ENCODE data around the gene SLC27A2. TPM values are rescaled to one million over a fixed set of nuclear protein-coding genes. Genes with fewer than 3 reads are reported as not detected.
"Not testable (repeated sequence)": the region's sequence is repeated elsewhere in the genome, so short reads cannot be mapped to it uniquely, and the experiment has no call there.

Gene SLC27A2
- total RNA-seq (26.5 TPM), polyA plus RNA-seq (ENCODE audit: insufficient read depth, low read depth, low replicate concordance) (31.2 TPM)
- long read RNA-seq, donor 1, transcript SLC27A2-201 (10 exons, 2,394 nt) = major isoform, 8 of 17 reads
- long read RNA-seq, donor 1, partial matches to known transcripts = 8 of 17 reads
- long read RNA-seq, donor 1, other reads (novel, unspliced or antisense) = 0 of 17 reads
- long read RNA-seq, donor 2, transcript SLC27A2-201 (10 exons, 2,394 nt) = major isoform, 15 of 27 reads
- long read RNA-seq, donor 2, partial matches to known transcripts = 12 of 27 reads
- long read RNA-seq, donor 2, other reads (novel, unspliced or antisense) = 0 of 27 reads
- long read RNA-seq, donor 3, transcript SLC27A2-201 (10 exons, 2,394 nt) = major isoform, 29 of 60 reads
- long read RNA-seq, donor 3, partial matches to known transcripts = 29 of 60 reads
- long read RNA-seq, donor 3, other reads (novel, unspliced or antisense) = 0 of 60 reads
- long read RNA-seq, donor 4, transcript SLC27A2-201 (10 exons, 2,394 nt) = major isoform, 14 of 14 reads
- long read RNA-seq, donor 4, partial matches to known transcripts = 0 of 14 reads
- long read RNA-seq, donor 4, other reads (novel, unspliced or antisense) = 0 of 14 reads
- long read RNA-seq, donor 5 = 0 reads
- long read RNA-seq, donor 6, transcript SLC27A2-201 (10 exons, 2,394 nt) = major isoform, 9 of 30 reads
- long read RNA-seq, donor 6, partial matches to known transcripts = 21 of 30 reads
- long read RNA-seq, donor 6, other reads (novel, unspliced or antisense) = 0 of 30 reads
- long read RNA-seq, donor 7, transcript SLC27A2-201 (10 exons, 2,394 nt) = major isoform, 37 of 43 reads
- long read RNA-seq, donor 7, partial matches to known transcripts = 3 of 43 reads
- long read RNA-seq, donor 7, other reads (novel, unspliced or antisense) = 2 of 43 reads
- long read RNA-seq, donor 8, partial matches to known transcripts = 8 of 12 reads
- long read RNA-seq, donor 8, other reads (novel, unspliced or antisense) = 0 of 12 reads
- long read RNA-seq, donor 9, transcript SLC27A2-201 (10 exons, 2,394 nt) = major isoform, 5 of 5 reads
- long read RNA-seq, donor 9, partial matches to known transcripts = 0 of 5 reads
- long read RNA-seq, donor 9, other reads (novel, unspliced or antisense) = 0 of 5 reads
- long read RNA-seq, donor 10, transcript SLC27A2-201 (10 exons, 2,394 nt) = major isoform, 8 of 31 reads
- long read RNA-seq, donor 10, partial matches to known transcripts = 23 of 31 reads
- long read RNA-seq, donor 10, other reads (novel, unspliced or antisense) = 0 of 31 reads

DNA sequence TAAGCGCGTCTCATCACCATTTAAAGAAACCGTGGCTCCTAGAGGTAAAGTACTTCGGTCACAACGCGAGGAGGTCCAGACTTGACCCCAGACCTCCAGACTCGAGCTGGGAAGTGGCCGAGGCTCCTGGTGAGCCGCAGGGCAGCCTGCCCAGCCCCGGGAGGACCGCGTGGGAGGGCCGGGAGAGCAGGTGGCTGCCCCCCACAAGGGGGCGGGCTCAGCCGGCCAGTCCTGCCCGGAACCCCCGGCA is at the start of gene SLC27A2:
SLC27A2 (plus strand) TSS at position 228 of the 250 bp plus-strand sequence. CDS start 232 bp downstream, outside the sequence.
- peak within 1 kb of the TSS; percentile 53 to 81 (median 60) for H3K4me3 ChIP-seq (ENCODE audit: low read length in 3 of 3)

DNA sequence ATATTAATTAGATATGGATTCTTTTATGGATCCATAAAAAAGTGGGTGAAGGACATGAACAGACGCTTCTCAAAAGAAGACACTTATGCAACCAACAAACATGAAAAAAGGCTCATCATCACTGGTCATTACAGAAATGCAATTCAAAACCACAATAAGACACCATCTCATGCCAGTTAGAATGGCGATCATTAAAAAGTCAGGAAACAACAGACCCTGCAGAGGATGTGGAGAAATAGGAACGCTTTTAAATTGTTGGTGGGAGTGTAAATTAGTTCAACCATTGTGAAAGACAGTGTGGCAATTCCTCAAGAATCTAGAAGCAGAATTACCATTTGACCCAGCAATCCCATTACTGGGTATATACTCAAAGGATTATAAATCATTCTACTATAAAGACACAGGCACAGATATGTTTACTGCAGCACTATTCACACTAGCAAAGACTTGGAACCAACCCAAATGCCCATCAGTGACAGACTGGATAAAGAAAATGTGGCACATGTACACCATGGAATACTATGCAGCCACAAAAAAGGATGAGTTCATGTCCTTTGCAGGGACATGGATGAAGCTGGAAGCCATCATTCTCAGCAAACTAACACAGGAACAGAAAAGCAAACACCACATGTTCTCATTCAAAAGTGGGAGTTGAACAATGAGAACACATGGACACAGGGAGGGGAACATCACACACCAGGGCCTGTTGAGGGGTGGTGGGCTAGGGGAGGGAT is 49.6 kb upstream of the SLC27A2 start:
- FAIRE-seq; intact Hi-C loops (cut with DNase I); H3K4me3 ChIP-seq (ENCODE audit: low read length in 3 of 3); H3K27me3 ChIP-seq (ENCODE audit: control insufficient read depth, insufficient read depth, low read length); H3K4me1 ChIP-seq (ENCODE audit: control insufficient read depth in 2 of 3, insufficient read depth in 2 of 3, low read depth in 1 of 3, low read length in 3 of 3); H3K36me3 ChIP-seq (ENCODE audit: control insufficient read depth in 2 of 3, insufficient read depth in 3 of 3, low read length in 3 of 3); H3K9ac ChIP-seq (ENCODE audit: low read length in 3 of 3); DNase-seq; H3K27ac ChIP-seq (ENCODE audit: low read depth in 2 of 2, low read length in 2 of 2); H3K9me3 ChIP-seq (ENCODE audit: control insufficient read depth in 2 of 3, insufficient read depth in 1 of 3, low read length in 3 of 3): not testable (repeated sequence)

More for the DNA sequence above, at the start of gene SLC27A2:
- H3K36me3 ChIP-seq (ENCODE audit: control insufficient read depth in 2 of 3, insufficient read depth in 3 of 3, low read length in 3 of 3) = no peaks in the 10 kb centered on the region
- no peaks in the 10 kb centered on the region for H3K9me3 ChIP-seq (ENCODE audit: control insufficient read depth in 2 of 3, insufficient read depth in 1 of 3, low read length in 3 of 3)
- H3K27ac ChIP-seq (ENCODE audit: low read depth in 2 of 2, low read length in 2 of 2) = peak within 1 kb of the TSS; percentile 59 to 79
- H3K4me1 ChIP-seq (ENCODE audit: control insufficient read depth in 2 of 3, insufficient read depth in 2 of 3, low read depth in 1 of 3, low read length in 3 of 3) = peaks cover 0 to 3% (median 0%) of the 10 kb centered on the region in 3 donors
- no peak for FAIRE-seq
- peak in 2 of 5 donors; percentile 65 to 71 for DNase-seq
- peaks cover 10% of the 10 kb centered on the region for H3K27me3 ChIP-seq (ENCODE audit: control insufficient read depth, insufficient read depth, low read length)
- TF ChIP-seq, protein P1, sequence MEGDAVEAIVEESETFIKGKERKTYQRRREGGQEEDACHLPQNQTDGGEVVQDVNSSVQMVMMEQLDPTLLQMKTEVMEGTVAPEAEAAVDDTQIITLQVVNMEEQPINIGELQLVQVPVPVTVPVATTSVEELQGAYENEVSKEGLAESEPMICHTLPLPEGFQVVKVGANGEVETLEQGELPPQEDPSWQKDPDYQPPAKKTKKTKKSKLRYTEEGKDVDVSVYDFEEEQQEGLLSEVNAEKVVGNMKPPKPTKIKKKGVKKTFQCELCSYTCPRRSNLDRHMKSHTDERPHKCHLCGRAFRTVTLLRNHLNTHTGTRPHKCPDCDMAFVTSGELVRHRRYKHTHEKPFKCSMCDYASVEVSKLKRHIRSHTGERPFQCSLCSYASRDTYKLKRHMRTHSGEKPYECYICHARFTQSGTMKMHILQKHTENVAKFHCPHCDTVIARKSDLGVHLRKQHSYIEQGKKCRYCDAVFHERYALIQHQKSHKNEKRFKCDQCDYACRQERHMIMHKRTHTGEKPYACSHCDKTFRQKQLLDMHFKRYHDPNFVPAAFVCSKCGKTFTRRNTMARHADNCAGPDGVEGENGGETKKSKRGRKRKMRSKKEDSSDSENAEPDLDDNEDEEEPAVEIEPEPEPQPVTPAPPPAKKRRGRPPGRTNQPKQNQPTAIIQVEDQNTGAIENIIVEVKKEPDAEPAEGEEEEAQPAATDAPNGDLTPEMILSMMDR (IDR thresholded peaks at IDR 0.05; ENCODE audit: borderline replicate concordance, extremely low read depth, insufficient read depth) = peak; percentile 35
- H3K9ac ChIP-seq (ENCODE audit: low read length in 3 of 3) = peak within 1 kb of the TSS in 2 of 3 donors; percentile 13 to 72
- intact Hi-C loops (cut with DNase I) = no loop called here

DNA sequence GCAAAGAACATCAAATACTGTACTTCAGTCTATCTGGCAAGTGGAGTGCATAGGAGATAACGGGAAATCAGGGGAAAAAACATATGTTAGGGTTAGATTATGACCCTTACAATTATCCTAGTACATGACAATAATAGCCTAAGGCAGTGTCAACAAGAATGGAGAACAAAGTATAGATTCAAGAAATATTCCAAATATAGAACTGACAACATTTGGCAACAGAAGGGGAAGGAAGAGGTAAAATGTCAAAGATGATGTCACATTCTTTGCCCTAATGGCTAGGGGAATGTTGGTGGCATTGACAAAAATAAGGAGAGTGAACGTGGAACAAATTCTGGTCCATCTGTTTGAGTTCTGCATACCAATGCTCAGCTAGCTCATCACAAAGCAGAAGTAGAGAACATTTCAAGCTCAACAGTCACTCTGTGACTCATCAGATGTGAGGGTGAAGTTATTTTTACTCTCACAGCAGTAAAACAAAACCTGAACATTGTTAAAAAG is 47.4 kb upstream of the SLC27A2 start:
- TF ChIP-seq, protein P1 (IDR thresholded peaks at IDR 0.05; ENCODE audit: borderline replicate concordance, extremely low read depth, insufficient read depth) = no peak
- Histone ChIP-seq H3K4me3 (ENCODE audit: low read length in 3 of 3) (no peak overlapping the region), H3K27ac (ENCODE audit: low read depth in 2 of 2, low read length in 2 of 2) (no peak overlapping the region), H3K9ac (ENCODE audit: low read length in 3 of 3) (no peak overlapping the region), H3K36me3 (ENCODE audit: control insufficient read depth in 2 of 3, insufficient read depth in 3 of 3, low read length in 3 of 3) (no peaks in the 10 kb centered on the region), H3K9me3 (ENCODE audit: control insufficient read depth in 2 of 3, insufficient read depth in 1 of 3, low read length in 3 of 3) (no peaks in the 10 kb centered on the region), H3K4me1 (ENCODE audit: control insufficient read depth in 2 of 3, insufficient read depth in 2 of 3, low read depth in 1 of 3, low read length in 3 of 3) (no peaks in the 10 kb centered on the region), H3K27me3 (ENCODE audit: control insufficient read depth, insufficient read depth, low read length) (no peaks in the 10 kb centered on the region)
- no peak for DNase-seq
- FAIRE-seq = no peak
- intact Hi-C loops (cut with DNase I) = no loop called here
